ENCODE results near the gene ZBTB34.
"Not testable (repeated sequence)": the region's sequence is repeated elsewhere in the genome, so short reads cannot be mapped to it uniquely, and the experiment has no call there.

Gene ZBTB34, protein sequence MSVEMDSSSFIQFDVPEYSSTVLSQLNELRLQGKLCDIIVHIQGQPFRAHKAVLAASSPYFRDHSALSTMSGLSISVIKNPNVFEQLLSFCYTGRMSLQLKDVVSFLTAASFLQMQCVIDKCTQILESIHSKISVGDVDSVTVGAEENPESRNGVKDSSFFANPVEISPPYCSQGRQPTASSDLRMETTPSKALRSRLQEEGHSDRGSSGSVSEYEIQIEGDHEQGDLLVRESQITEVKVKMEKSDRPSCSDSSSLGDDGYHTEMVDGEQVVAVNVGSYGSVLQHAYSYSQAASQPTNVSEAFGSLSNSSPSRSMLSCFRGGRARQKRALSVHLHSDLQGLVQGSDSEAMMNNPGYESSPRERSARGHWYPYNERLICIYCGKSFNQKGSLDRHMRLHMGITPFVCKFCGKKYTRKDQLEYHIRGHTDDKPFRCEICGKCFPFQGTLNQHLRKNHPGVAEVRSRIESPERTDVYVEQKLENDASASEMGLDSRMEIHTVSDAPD

GRCh38 chr9:126860077-126860756 lies at the start of gene ZBTB34:
Gene ZBTB34 (plus strand): TSS chr9:126860639. CDS start chr9:126879400, 18,761 bp downstream.
- H3K27ac ChIP-seq = peak within 1 kb of the TSS; percentile 67
- no peak for DNase-seq (ENCODE audit: low read depth, low spot score)

DNA sequence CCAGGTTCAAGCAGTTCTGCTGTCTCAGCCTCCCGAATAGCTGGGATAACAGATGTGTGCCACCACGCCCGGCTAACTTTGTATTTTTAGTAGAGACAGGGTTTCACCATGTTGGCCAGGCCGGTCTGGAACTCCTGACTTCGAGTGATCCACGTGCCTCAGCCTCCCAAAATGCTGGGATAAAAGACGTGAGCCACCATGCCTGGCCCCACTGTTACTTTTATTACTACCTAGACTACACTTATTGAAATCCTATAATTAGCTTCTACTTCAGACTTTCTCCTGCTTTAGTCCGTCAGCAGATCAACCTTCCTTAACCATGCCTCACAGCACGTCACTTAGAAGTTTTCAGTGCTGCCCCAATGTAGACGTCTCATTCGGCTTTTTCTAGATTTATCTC lies 47.4 kb upstream of the ZBTB34 start:
- no peak for DNase-seq (ENCODE audit: low read depth, low spot score)
- H3K27ac ChIP-seq = no peak overlapping the region

DNA sequence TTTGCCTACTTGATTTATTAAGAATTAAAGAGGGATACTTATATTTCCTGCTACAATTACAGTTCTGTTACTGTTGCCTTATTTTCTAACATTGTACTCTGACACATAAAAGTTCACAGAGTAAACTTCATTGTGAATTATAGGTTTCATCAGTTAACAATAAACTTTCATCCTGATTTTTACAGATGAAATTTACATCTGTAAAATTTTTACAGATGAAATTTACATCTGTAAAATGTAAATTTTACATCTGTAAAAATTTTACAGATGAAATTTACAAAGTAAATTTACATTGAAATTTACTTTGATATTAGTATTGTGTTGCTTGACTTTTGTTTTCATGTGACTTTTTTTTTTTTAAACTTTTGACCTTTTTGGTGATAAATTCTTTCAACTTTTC lies 46.3 kb upstream of the ZBTB34 start:
- no peak for DNase-seq (ENCODE audit: low read depth, low spot score)
- no peak overlapping the region for H3K27ac ChIP-seq

DNA sequence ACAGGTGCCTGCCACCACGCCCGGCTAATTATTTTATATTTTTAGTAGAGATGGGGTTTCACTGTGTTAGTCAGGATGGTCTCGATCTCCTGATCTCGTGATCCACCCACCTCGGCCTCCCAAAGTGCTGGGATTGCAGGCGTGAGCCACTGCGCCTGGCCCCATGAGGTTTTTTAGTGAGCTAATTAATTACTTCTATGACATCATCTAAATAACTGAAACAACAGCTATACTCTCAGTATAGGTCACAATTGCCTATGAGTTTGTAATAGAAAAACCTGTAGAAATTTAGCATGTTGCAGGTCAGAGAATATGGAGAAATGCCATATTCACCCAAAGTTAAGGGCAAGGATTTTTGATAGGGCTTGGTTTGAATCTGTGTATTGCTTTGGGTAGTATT lies 42.8 kb upstream of the ZBTB34 start:
- not testable (repeated sequence) for DNase-seq (ENCODE audit: low read depth, low spot score); H3K27ac ChIP-seq

DNA sequence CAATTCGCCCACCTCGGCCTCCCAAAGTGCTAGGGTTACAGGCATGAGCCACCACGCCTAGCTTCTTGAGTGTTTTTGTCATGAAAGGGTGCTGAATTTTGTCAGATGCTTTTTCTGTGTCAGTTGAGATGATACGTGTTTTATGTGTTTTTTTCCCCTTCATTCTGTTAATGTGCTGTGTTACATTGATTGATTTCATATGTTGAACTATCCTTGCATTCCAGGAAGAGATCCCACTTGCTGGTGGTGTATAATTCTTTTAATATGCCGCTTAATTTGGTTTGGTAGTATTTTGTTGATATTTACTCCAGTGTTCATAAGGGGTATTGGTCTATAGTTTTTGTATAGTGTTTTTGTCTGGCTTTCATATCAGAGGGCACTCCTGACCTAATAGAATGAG lies 42.0 kb upstream of the ZBTB34 start:
- no peak overlapping the region for H3K27ac ChIP-seq
- no peak for DNase-seq (ENCODE audit: low read depth, low spot score)

- H3K27ac ChIP-seq = no peak overlapping the region
- DNase-seq (ENCODE audit: low read depth, low spot score) = no peak
These were observed 41.0 kb upstream of the ZBTB34 start for GRCh38 chr9:126819482-126819881.

- no peak for DNase-seq (ENCODE audit: low read depth, low spot score)
- no peak overlapping the region for H3K27ac ChIP-seq
These were observed 38.2 kb upstream of the ZBTB34 start for GRCh38 chr9:126822278-126822677.

- no peak overlapping the region for H3K27ac ChIP-seq
- DNase-seq (ENCODE audit: low read depth, low spot score) = no peak
These were observed 37.6 kb upstream of the ZBTB34 start for GRCh38 chr9:126822873-126823272.

GRCh38 chr9:126824052-126824451 lies 36.4 kb upstream of the ZBTB34 start:
- H3K27ac ChIP-seq = not testable (repeated sequence)

DNA sequence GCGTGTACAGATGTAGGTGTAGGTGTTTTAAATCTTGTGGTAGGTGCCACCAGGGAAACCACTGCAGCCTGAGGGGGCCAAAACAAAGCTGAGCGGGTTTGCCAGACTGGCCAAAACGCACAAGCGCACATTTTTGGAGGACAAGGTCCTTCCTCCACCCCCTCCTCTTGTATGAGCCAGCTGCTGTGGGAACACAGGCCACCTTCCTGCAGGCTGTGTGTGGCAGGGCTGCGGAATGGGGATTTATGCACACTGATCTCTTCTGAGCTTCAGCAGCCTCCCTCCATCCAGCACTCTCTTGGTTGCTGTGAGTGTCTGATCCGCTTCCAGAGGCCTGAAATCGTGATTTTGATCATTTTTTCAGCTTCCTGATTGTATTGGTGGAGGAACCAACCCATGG lies 33.2 kb upstream of the ZBTB34 start:
- H3K27ac ChIP-seq = no peak overlapping the region
- no peak for DNase-seq (ENCODE audit: low read depth, low spot score)

More at GRCh38 chr9:126824052-126824451, 36.4 kb upstream of the ZBTB34 start:
- not testable (repeated sequence) for DNase-seq (ENCODE audit: low read depth, low spot score)

GRCh38 chr9:126829035-126829434 lies 31.4 kb upstream of the ZBTB34 start:
- no peak overlapping the region for H3K27ac ChIP-seq
- no peak for DNase-seq (ENCODE audit: low read depth, low spot score)

GRCh38 chr9:126830827-126831226 lies 29.6 kb upstream of the ZBTB34 start:
- no peak for DNase-seq (ENCODE audit: low read depth, low spot score)
- no peak overlapping the region for H3K27ac ChIP-seq

DNA sequence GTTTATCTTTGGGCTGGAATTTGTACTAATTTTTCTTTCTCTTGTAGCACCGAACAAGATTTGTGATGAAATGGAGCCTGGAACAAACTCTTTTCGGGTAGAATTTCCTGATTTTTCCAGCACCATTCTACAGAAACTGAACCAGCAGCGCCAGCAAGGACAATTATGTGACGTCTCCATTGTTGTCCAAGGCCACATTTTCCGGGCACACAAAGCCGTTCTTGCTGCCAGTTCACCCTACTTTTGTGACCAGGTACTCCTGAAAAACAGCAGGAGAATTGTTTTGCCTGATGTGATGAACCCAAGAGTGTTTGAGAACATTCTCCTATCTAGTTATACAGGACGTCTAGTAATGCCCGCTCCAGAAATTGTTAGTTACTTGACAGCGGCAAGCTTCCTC lies 28.0 kb upstream of the ZBTB34 start:
- no peak overlapping the region for H3K27ac ChIP-seq
- DNase-seq (ENCODE audit: low read depth, low spot score) = no peak

GRCh38 chr9:126833020-126833419 lies 27.4 kb upstream of the ZBTB34 start:
- H3K27ac ChIP-seq = no peak overlapping the region
- no peak for DNase-seq (ENCODE audit: low read depth, low spot score)

DNA sequence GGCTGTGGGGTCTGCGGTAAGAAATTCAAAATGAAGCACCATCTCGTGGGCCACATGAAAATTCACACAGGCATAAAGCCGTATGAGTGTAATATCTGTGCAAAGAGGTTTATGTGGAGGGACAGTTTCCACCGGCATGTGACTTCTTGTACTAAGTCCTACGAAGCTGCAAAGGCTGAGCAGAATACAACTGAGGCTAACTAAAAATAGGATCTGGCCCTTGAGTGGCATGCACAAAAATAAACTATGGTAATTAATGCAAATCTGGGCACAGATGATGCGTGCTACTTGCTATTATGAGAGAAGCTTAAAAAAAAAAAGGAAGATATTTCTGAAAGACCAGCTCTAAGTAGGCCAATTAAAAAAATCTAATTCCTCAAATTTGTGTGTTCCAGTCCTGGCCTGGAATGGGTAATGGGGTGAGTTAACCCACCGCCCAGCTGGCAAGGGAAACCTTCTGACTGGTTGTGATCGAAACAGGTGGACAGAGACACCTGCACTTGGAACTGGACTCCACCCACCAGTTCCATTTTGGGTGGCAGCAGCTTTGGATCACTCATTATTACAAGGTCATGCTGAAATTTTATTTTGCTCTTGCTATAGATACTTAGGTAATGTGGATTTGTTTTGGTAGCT lies 26.6 kb upstream of the ZBTB34 start:
- no peak for DNase-seq (ENCODE audit: low read depth, low spot score)
- no peak overlapping the region for H3K27ac ChIP-seq

GRCh38 chr9:126834672-126835071 lies 25.8 kb upstream of the ZBTB34 start:
- H3K27ac ChIP-seq = no peak overlapping the region

DNA sequence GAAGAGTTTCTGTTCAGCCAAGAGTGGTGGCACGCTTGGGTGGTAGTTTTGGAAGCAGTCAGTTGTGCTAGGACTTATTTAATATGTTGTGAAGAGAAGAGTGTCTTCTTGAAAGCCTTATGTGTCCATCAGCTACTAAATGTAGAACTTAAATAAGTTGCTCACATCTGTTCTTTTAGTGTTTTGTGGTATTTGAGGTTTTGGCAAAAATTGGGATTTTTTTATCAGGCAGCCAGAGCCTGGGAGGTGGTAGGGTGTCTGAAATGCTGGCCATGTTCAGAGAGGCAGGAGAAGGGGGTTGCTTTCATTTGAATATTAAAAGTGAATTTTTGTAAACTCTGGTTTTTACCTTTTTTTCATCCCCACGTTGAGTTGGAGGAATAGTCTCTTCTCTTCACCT lies 24.2 kb upstream of the ZBTB34 start:
- no peak for DNase-seq (ENCODE audit: low read depth, low spot score)
- H3K27ac ChIP-seq = no peak overlapping the region

More at GRCh38 chr9:126834672-126835071, 25.8 kb upstream of the ZBTB34 start:
- DNase-seq (ENCODE audit: low read depth, low spot score) = no peak

DNA sequence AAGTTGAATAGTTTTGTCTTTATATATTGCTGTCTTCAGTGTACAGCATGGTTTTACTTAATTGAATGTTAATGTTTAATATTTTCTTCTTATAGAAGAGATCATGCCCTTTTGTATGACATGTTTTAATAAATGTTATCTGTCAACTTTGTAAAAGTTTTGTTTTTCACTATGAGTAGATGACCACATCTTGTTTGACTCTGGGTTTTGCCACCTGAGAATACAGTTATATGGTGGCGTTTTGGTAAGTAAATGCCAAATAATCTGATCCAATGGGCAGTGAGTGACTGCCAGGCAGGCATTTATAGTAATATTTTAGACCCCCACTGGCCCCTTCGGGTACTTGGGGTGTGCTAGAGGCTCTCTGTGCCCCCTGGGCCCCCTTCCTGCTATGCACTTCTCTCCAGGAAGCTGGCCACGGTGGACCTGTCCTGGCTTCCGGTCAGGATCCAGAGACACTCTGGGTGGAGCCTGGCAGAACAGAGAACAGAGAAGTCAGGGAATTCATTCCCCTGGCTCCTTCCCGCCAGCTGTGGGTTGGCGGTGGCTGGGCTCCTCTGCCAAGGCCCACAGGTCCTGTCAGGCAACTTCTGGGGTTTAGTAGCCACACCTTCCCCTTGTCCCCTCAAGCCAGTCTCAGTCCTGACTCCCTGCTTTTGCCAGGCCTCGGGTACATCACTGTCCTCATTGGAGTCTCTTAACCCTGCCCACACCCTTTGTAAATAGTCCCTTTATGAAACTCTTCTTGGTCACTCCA lies 22.2 kb upstream of the ZBTB34 start:
- DNase-seq (ENCODE audit: low read depth, low spot score) = no peak
- no peak overlapping the region for H3K27ac ChIP-seq

DNA sequence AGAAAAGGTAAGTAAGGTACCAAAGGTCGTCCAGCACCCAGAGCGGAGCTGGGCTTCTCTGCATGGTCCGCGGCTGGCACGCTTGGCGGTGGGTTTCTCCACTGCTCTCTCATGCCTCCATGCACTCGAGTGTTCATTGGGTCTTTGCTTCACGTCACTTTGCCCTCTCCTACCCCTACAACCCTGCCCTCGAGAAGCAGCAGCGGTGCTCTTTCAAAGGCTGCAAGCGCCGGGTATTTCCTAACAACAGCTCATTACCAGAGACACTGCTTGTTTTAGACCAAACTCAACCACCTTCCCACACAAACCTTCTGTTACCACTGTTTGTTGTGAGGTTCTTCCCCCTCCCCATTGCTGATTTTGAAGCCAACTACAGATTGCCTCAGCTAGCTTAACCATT lies 21.5 kb upstream of the ZBTB34 start:
- no peak overlapping the region for H3K27ac ChIP-seq
- no peak for DNase-seq (ENCODE audit: low read depth, low spot score)

GRCh38 chr9:126839301-126839700 lies 21.1 kb upstream of the ZBTB34 start:
- no peak for DNase-seq (ENCODE audit: low read depth, low spot score)

More at GRCh38 chr9:126839301-126839700, 21.1 kb upstream of the ZBTB34 start:
- H3K27ac ChIP-seq = no peak overlapping the region

Measured in epithelial cell of prostate (primary cell).